ENCODE data around the gene C3orf49. TPM values are rescaled to one million over a fixed set of nuclear protein-coding genes. Genes with fewer than 3 reads are reported as not detected.

Gene C3orf49
- total RNA-seq, 3 donors from 2014 or later (not counting 1 experiment from before 2014, with no cell fraction given): not detected

GRCh38 chr3:63863150-63864007 is 44.3 kb downstream of the C3orf49 start, which contains the start of the genes ATXN7 and THOC7:
Gene ATXN7 (plus strand): TSS chr3:63863867. CDS start chr3:63912599, 48,732 bp downstream.
Gene THOC7 (minus strand): TSS chr3:63863805. CDS start chr3:63863790, 15 bp downstream.
- no peak for TF ChIP-seq CTCF (IDR thresholded peaks at IDR 0.05)
- no peaks in the 10 kb centered on the region for H3K9me3 Mint-ChIP-seq
- peaks cover 45 to 46% of the 10 kb centered on the region in 2 donors for H3K4me1 Mint-ChIP-seq
- Histone ChIP-seq H3K36me3 (ENCODE audit: control insufficient read depth, insufficient read depth, low read length) (peaks cover 2% of the 10 kb centered on the region), H3K27ac (ENCODE audit: low read length) (peak within 1 kb of the TSS; percentile 65), H3K4me1 (ENCODE audit: control insufficient read depth, insufficient read depth, low read length) (peaks cover 17% of the 10 kb centered on the region), H3K4me3 (ENCODE audit: low read length) (peak within 1 kb of the TSS; percentile 61), H3K9me3 (ENCODE audit: control insufficient read depth, insufficient read depth, low read length) (no peaks in the 10 kb centered on the region), H3K27me3 (ENCODE audit: control insufficient read depth, insufficient read depth, low read length) (no peaks in the 10 kb centered on the region)
- H3K27me3 Mint-ChIP-seq (ENCODE audit: low read depth in 2 of 2): no peaks in the 10 kb centered on the region
- peak within 1 kb of the TSS; percentile 89 to 90 for H3K27ac Mint-ChIP-seq
- intact Hi-C loops (cut with micrococcal nuclease): loop anchor here (1.0 to 5.0 kb wide), 3 partner anchors 49 to 159 kb away; partner anchors contain the start of genes PSMD6 and SCAANT1
- peak; percentile 80 to 89 (median 88) for ATAC-seq
- WGBS (ENCODE audit: insufficient coverage): under 1% methylated on average over 98 of the region's 98 CpGs
- peak; percentile 71 to 83 for DNase-seq
- no peaks in the 10 kb centered on the region for H3K36me3 Mint-ChIP-seq
- H3K4me3 Mint-ChIP-seq: peak within 1 kb of the TSS; percentile 93

GRCh38 chr3:63864008-63864964 is 45.2 kb downstream of the C3orf49 start:
- Mint-ChIP-seq H3K4me1 (peaks cover 47 to 49% of the 10 kb centered on the region in 2 donors), H3K27me3 (ENCODE audit: low read depth in 2 of 2) (no peaks in the 10 kb centered on the region), H3K36me3 (no peaks in the 10 kb centered on the region), H3K27ac (peak overlapping the region; percentile 89 to 90), H3K4me3 (peak overlapping the region; percentile 93), H3K9me3 (no peaks in the 10 kb centered on the region)
- Histone ChIP-seq H3K4me1 (ENCODE audit: control insufficient read depth, insufficient read depth, low read length) (peaks cover 17% of the 10 kb centered on the region), H3K36me3 (ENCODE audit: control insufficient read depth, insufficient read depth, low read length) (peaks cover 2% of the 10 kb centered on the region), H3K9me3 (ENCODE audit: control insufficient read depth, insufficient read depth, low read length) (no peaks in the 10 kb centered on the region), H3K4me3 (ENCODE audit: low read length) (peak overlapping the region; percentile 61), H3K27ac (ENCODE audit: low read length) (peak overlapping the region; percentile 65), H3K27me3 (ENCODE audit: control insufficient read depth, insufficient read depth, low read length) (no peaks in the 10 kb centered on the region)
- ATAC-seq (peak; percentile 53 to 59 (median 55)), DNase-seq (peak; percentile 33 to 60)
- WGBS (ENCODE audit: insufficient coverage): under 1% methylated on average over 93 of the region's 93 CpGs
- intact Hi-C loops (cut with micrococcal nuclease): loop anchor here (1.0 to 5.0 kb wide), 2 partner anchors 48 to 158 kb away; partner anchors contain the start of genes PSMD6 and SCAANT1
- TF ChIP-seq CTCF (IDR thresholded peaks at IDR 0.05): no peak

- DNase-seq (no peak), ATAC-seq (no peak)
- 0% methylated on average over 2 of the region's 3 CpGs for WGBS (ENCODE audit: insufficient coverage)
- TF ChIP-seq CTCF (IDR thresholded peaks at IDR 0.05): no peak
- H3K36me3 Mint-ChIP-seq: no peaks in the 10 kb centered on the region
- Histone ChIP-seq H3K27ac (ENCODE audit: low read length) (peak overlapping the region; percentile 65), H3K4me3 (ENCODE audit: low read length) (peak overlapping the region; percentile 61), H3K27me3 (ENCODE audit: control insufficient read depth, insufficient read depth, low read length) (no peaks in the 10 kb centered on the region), H3K4me1 (ENCODE audit: control insufficient read depth, insufficient read depth, low read length) (peaks cover 17% of the 10 kb centered on the region), H3K36me3 (ENCODE audit: control insufficient read depth, insufficient read depth, low read length) (peaks cover 2% of the 10 kb centered on the region), H3K9me3 (ENCODE audit: control insufficient read depth, insufficient read depth, low read length) (no peaks in the 10 kb centered on the region)
- H3K9me3 Mint-ChIP-seq: no peaks in the 10 kb centered on the region
- intact Hi-C loops (cut with micrococcal nuclease): loop anchor here (1.0 to 5.0 kb wide), 2 partner anchors 47 to 157 kb away; partner anchors contain the start of genes PSMD6 and SCAANT1
- peaks cover 42 to 44% of the 10 kb centered on the region in 2 donors for H3K4me1 Mint-ChIP-seq
- H3K27me3 Mint-ChIP-seq (ENCODE audit: low read depth in 2 of 2): no peaks in the 10 kb centered on the region
- peak overlapping the region; percentile 93 for H3K4me3 Mint-ChIP-seq
- H3K27ac Mint-ChIP-seq: peak overlapping the region; percentile 89 to 90
These were observed 45.8 kb downstream of the C3orf49 start for GRCh38 chr3:63864965-63865327.
